ENCODE measurements around the gene CTDSPL.

GRCh38 chr3:38018296-38019266, 156.9 kb downstream of the CTDSPL start:
- no peak for TF ChIP-seq CTCF (IDR thresholded peaks at IDR 0.05)
- TF ChIP-seq POLR2AphosphoS5 (IDR thresholded peaks at IDR 0.05) = no peak
- no peak for TF ChIP-seq EP300 (IDR thresholded peaks at IDR 0.05)
- TF ChIP-seq POLR2A (IDR thresholded peaks at IDR 0.05) = no peak

Measured in sigmoid colon (tissue), 4 donors.